ENCODE measurements around the gene VARS1.

VARS1 gene

GRCh38 chr6:31797588-31797987, 2.0 kb upstream of the VARS1 start:
- Histone ChIP-seq H3K23ac (ENCODE audit: low read length) (no peak overlapping the region), H4K8ac (ENCODE audit: low read depth, low read length) (no peak overlapping the region), H3K79me2 (ENCODE audit: control insufficient read depth, insufficient read depth, low read length, poor library complexity) (peaks cover 13% of the 10 kb centered on the region), H4K91ac (ENCODE audit: low read depth, low read length) (no peak overlapping the region), H3K4me1 (ENCODE audit: control insufficient read depth in 1 of 2, insufficient read depth in 2 of 2, low read length in 2 of 2) (peaks cover under 1 to 4% of the 10 kb centered on the region in 2 experiments), H2AK5ac (ENCODE audit: low read length) (no peak overlapping the region), H3K9ac (ENCODE audit: low read length) (no peak overlapping the region), H3K79me1 (ENCODE audit: low read length) (peaks cover 11% of the 10 kb centered on the region), H3K4me3 (ENCODE audit: low read depth, low read length) (no peak overlapping the region), H3K9me3 (ENCODE audit: insufficient read depth, low read depth, low read length) (no peaks in the 10 kb centered on the region), H2BK12ac (ENCODE audit: low read length) (no peak overlapping the region), H3K27me3 (ENCODE audit: insufficient read depth, low read length) (no peaks in the 10 kb centered on the region), H3K14ac (ENCODE audit: low read length) (no peak overlapping the region), H2BK120ac (ENCODE audit: insufficient read depth, low read length, poor library complexity) (no peak overlapping the region), H3K4me2 (ENCODE audit: low read length) (no peak overlapping the region), H3K4ac (ENCODE audit: low read depth, low read length) (no peak overlapping the region), H3K18ac (ENCODE audit: low read length) (no peak overlapping the region), H3K27ac (ENCODE audit: low read depth, low read length) (no peak overlapping the region), H2BK5ac (ENCODE audit: low read depth, low read length, poor library complexity) (no peak overlapping the region), H3K36me3 (ENCODE audit: control insufficient read depth in 1 of 2, insufficient read depth in 2 of 2, low read length in 2 of 2) (peaks cover 10 to 14% of the 10 kb centered on the region in 2 experiments), H2AFZ (ENCODE audit: insufficient read depth, low read length, poor library complexity) (no peak overlapping the region), H4K12ac (ENCODE audit: low read depth, low read length) (no peak overlapping the region)
- WGBS (ENCODE audit: extremely low coverage, insufficient coverage, insufficient read length) = no CpG with 5 or more reads among the region's 5 CpGs
- no peak for DNase-seq

- no peak for DNase-seq
- H2BK120ac ChIP-seq (ENCODE audit: insufficient read depth, low read length, poor library complexity) = no peak overlapping the region
- H3K27ac ChIP-seq (ENCODE audit: low read depth, low read length) = no peak overlapping the region
- no peak overlapping the region for H4K12ac ChIP-seq (ENCODE audit: low read depth, low read length)
- H2AK5ac ChIP-seq (ENCODE audit: low read length) = no peak overlapping the region
- no peak overlapping the region for H4K91ac ChIP-seq (ENCODE audit: low read depth, low read length)
- no peak overlapping the region for H3K4me3 ChIP-seq (ENCODE audit: low read depth, low read length)
- H3K79me2 ChIP-seq (ENCODE audit: control insufficient read depth, insufficient read depth, low read length, poor library complexity) = peaks cover 13% of the 10 kb centered on the region
- H3K9me3 ChIP-seq (ENCODE audit: insufficient read depth, low read depth, low read length) = no peaks in the 10 kb centered on the region
- H3K4ac ChIP-seq (ENCODE audit: low read depth, low read length) = no peak overlapping the region
- no peak overlapping the region for H2BK5ac ChIP-seq (ENCODE audit: low read depth, low read length, poor library complexity)
- H3K27me3 ChIP-seq (ENCODE audit: insufficient read depth, low read length) = no peaks in the 10 kb centered on the region
- H3K18ac ChIP-seq (ENCODE audit: low read length) = no peak overlapping the region
- H3K9ac ChIP-seq (ENCODE audit: low read length) = no peak overlapping the region
- no peak overlapping the region for H2AFZ ChIP-seq (ENCODE audit: insufficient read depth, low read length, poor library complexity)
- no peak overlapping the region for H3K14ac ChIP-seq (ENCODE audit: low read length)
- WGBS (ENCODE audit: extremely low coverage, insufficient coverage, insufficient read length) = no CpG with 5 or more reads among the region's 2 CpGs
- no peak overlapping the region for H3K4me2 ChIP-seq (ENCODE audit: low read length)
- no peak overlapping the region for H2BK12ac ChIP-seq (ENCODE audit: low read length)
- H3K79me1 ChIP-seq (ENCODE audit: low read length) = peaks cover 12% of the 10 kb centered on the region
- no peak overlapping the region for H4K8ac ChIP-seq (ENCODE audit: low read depth, low read length)
- H3K23ac ChIP-seq (ENCODE audit: low read length) = no peak overlapping the region
- H3K4me1 ChIP-seq (ENCODE audit: control insufficient read depth in 1 of 2, insufficient read depth in 2 of 2, low read length in 2 of 2) = peaks cover 5 to 9% of the 10 kb centered on the region in 2 experiments
- H3K36me3 ChIP-seq (ENCODE audit: control insufficient read depth in 1 of 2, insufficient read depth in 2 of 2, low read length in 2 of 2) = peaks cover 12 to 15% of the 10 kb centered on the region in 2 experiments
Measured at GRCh38 chr6:31796993-31797385, 1.4 kb upstream of the VARS1 start.

GRCh38 chr6:31794866-31795615, 511 bp downstream of the VARS1 start:
- Histone ChIP-seq H3K18ac (ENCODE audit: low read length) (peak overlapping the region; percentile 98), H3K9me3 (ENCODE audit: insufficient read depth, low read depth, low read length) (no peaks in the 10 kb centered on the region), H3K14ac (ENCODE audit: low read length) (peak overlapping the region; percentile 99), H2BK12ac (ENCODE audit: low read length) (no peak overlapping the region), H3K4me1 (ENCODE audit: control insufficient read depth in 1 of 2, insufficient read depth in 2 of 2, low read length in 2 of 2) (peaks cover 5 to 9% of the 10 kb centered on the region in 2 experiments), H3K79me1 (ENCODE audit: low read length) (peaks cover 12% of the 10 kb centered on the region), H3K36me3 (ENCODE audit: control insufficient read depth in 1 of 2, insufficient read depth in 2 of 2, low read length in 2 of 2) (peaks cover 16 to 19% of the 10 kb centered on the region in 2 experiments), H2AK5ac (ENCODE audit: low read length) (peak overlapping the region; percentile 75), H2BK120ac (ENCODE audit: insufficient read depth, low read length, poor library complexity) (peak overlapping the region; percentile 97), H4K91ac (ENCODE audit: low read depth, low read length) (peak overlapping the region; percentile 99), H3K27ac (ENCODE audit: low read depth, low read length) (peak overlapping the region; percentile 96), H3K23ac (ENCODE audit: low read length) (no peak overlapping the region), H3K4me2 (ENCODE audit: low read length) (peak overlapping the region; percentile 97), H4K8ac (ENCODE audit: low read depth, low read length) (peak overlapping the region; percentile 98), H3K4ac (ENCODE audit: low read depth, low read length) (peak overlapping the region; percentile 93), H3K79me2 (ENCODE audit: control insufficient read depth, insufficient read depth, low read length, poor library complexity) (peaks cover 13% of the 10 kb centered on the region), H2AFZ (ENCODE audit: insufficient read depth, low read length, poor library complexity) (peak overlapping the region; percentile 98), H3K4me3 (ENCODE audit: low read depth, low read length) (peak overlapping the region; percentile 85), H3K9ac (ENCODE audit: low read length) (peak overlapping the region; percentile 89), H4K12ac (ENCODE audit: low read depth, low read length) (peak overlapping the region; percentile 90), H2BK5ac (ENCODE audit: low read depth, low read length, poor library complexity) (peak overlapping the region; percentile 99), H3K27me3 (ENCODE audit: insufficient read depth, low read length) (no peaks in the 10 kb centered on the region)
- WGBS (ENCODE audit: extremely low coverage, insufficient coverage, insufficient read length) = no CpG with 5 or more reads among the region's 44 CpGs
- DNase-seq = peak; percentile 61 to 66

GRCh38 chr6:31794294-31794865, 1.2 kb downstream of the VARS1 start:
- Histone ChIP-seq H3K9me3 (ENCODE audit: insufficient read depth, low read depth, low read length) (no peaks in the 10 kb centered on the region), H3K79me1 (ENCODE audit: low read length) (peaks cover 12% of the 10 kb centered on the region), H2BK120ac (ENCODE audit: insufficient read depth, low read length, poor library complexity) (peak overlapping the region; percentile 43), H3K9ac (ENCODE audit: low read length) (peak overlapping the region; percentile 89), H4K91ac (ENCODE audit: low read depth, low read length) (peak overlapping the region; percentile 99), H4K8ac (ENCODE audit: low read depth, low read length) (peak overlapping the region; percentile 64), H3K4me1 (ENCODE audit: control insufficient read depth in 1 of 2, insufficient read depth in 2 of 2, low read length in 2 of 2) (peaks cover 5 to 9% of the 10 kb centered on the region in 2 experiments), H2BK5ac (ENCODE audit: low read depth, low read length, poor library complexity) (peak overlapping the region; percentile 28), H3K4ac (ENCODE audit: low read depth, low read length) (peak overlapping the region; percentile 60), H3K36me3 (ENCODE audit: control insufficient read depth in 1 of 2, insufficient read depth in 2 of 2, low read length in 2 of 2) (peaks cover 18 to 21% of the 10 kb centered on the region in 2 experiments), H3K4me2 (ENCODE audit: low read length) (peak overlapping the region; percentile 97), H2AK5ac (ENCODE audit: low read length) (no peak overlapping the region), H3K23ac (ENCODE audit: low read length) (no peak overlapping the region), H3K4me3 (ENCODE audit: low read depth, low read length) (peak overlapping the region; percentile 85), H3K14ac (ENCODE audit: low read length) (peak overlapping the region; percentile 56), H2AFZ (ENCODE audit: insufficient read depth, low read length, poor library complexity) (peak overlapping the region; percentile 20), H3K79me2 (ENCODE audit: control insufficient read depth, insufficient read depth, low read length, poor library complexity) (peaks cover 13% of the 10 kb centered on the region), H3K18ac (ENCODE audit: low read length) (no peak overlapping the region), H2BK12ac (ENCODE audit: low read length) (no peak overlapping the region), H3K27me3 (ENCODE audit: insufficient read depth, low read length) (no peaks in the 10 kb centered on the region), H4K12ac (ENCODE audit: low read depth, low read length) (no peak overlapping the region), H3K27ac (ENCODE audit: low read depth, low read length) (no peak overlapping the region)
- DNase-seq = peak; percentile 15 to 44
- WGBS (ENCODE audit: extremely low coverage, insufficient coverage, insufficient read length) = no CpG with 5 or more reads among the region's 7 CpGs

All from trophoblast cell (in vitro differentiated cells and primary cell).